Endothelial cell of umbilical vein (primary cell): ENCODE data around the gene LYSMD3.

Experiments used
- CTCF ChIP-seq, 2 donors: IDR thresholded peaks; 1 replicate in 1 of 2; 2 replicates in 1 of 2; pipeline ENCODE4 v1.5.1; 2011; ENCODE audit warnings: low read length in 2 of 2, mild to moderate bottlenecking in 2 of 2, moderate library complexity in 2 of 2, control low read depth in 1 of 2, inconsistent platforms in 1 of 2, low read depth in 1 of 2; ENCODE audit not compliant: insufficient read depth in 1 of 2; ENCODE audit errors: extremely low read depth in 1 of 2
- EZH2 ChIP-seq: IDR thresholded peaks from 2 replicates; pipeline ENCODE4 v1.6.1; 2012; ENCODE audit warnings: borderline replicate concordance, low read depth, mild to moderate bottlenecking, moderate library complexity, low read length, inconsistent platforms; ENCODE audit not compliant: severe bottlenecking
- FOS ChIP-seq: IDR thresholded peaks from 2 replicates; pipeline ENCODE4 v1.6.1; 2011; ENCODE audit warnings: mild to moderate bottlenecking, low read length, moderate library complexity, borderline replicate concordance; ENCODE audit not compliant: insufficient read depth
- JUN ChIP-seq: IDR thresholded peaks from 2 replicates; pipeline ENCODE4 v1.6.1; 2011; ENCODE audit warnings: borderline replicate concordance, low read depth; ENCODE audit not compliant: insufficient read length, insufficient read depth
- MAX ChIP-seq: IDR thresholded peaks from 2 replicates; pipeline ENCODE4 v1.6.1; 2011; ENCODE audit not compliant: insufficient read depth, insufficient read length
- MYC ChIP-seq: IDR thresholded peaks from one replicate; pipeline ENCODE4 v1.6.1; 2011; ENCODE audit warnings: mild to moderate bottlenecking, low read depth, low read length
- POLR2A ChIP-seq: IDR thresholded peaks from 2 replicates; pipeline ENCODE4 v1.6.1; 2012; ENCODE audit warnings: low read depth, mild to moderate bottlenecking, control low read depth, low read length
- POLR2AphosphoS5 ChIP-seq: IDR thresholded peaks from 2 replicates; pipeline ENCODE4 v1.6.1; 2012; ENCODE audit warnings: low read depth, mild to moderate bottlenecking, control low read depth, low read length, moderate library complexity; ENCODE audit not compliant: insufficient read depth

GRCh38 chr5:90563108-90563507 is 33.7 kb upstream of the LYSMD3 start:
- no peak for TF ChIP-seq CTCF (IDR thresholded peaks at IDR 0.05; ENCODE audit: extremely low read depth in 1 of 2, insufficient read depth in 1 of 2, low read depth in 1 of 2, low read length in 2 of 2)
- no peak for TF ChIP-seq POLR2A
- no peak for TF ChIP-seq MAX
- no peak for TF ChIP-seq MYC
- TF ChIP-seq POLR2AphosphoS5 = no peak
- no peak for TF ChIP-seq JUN
- no peak for TF ChIP-seq EZH2
- TF ChIP-seq FOS = no peak
